Vagina (tissue), 2 donors: ENCODE data around the gene CMIP. TPM values are rescaled to one million over a fixed set of nuclear protein-coding genes. Genes with fewer than 3 reads are reported as not detected.

Source experiments
- DNase-seq, 2 donors: peaks; one replicate each; pipeline ENCODE4 v3.0.0-alpha.2; 2017; ENCODE audit errors: extremely low spot score in 2 of 2
- H3K27ac ChIP-seq: fragments of 200-600 bp; sonication (generic); one replicate; pipeline ENCODE4 v1.5.1; 2019
- H3K27me3 ChIP-seq: fragments of 200-600 bp; sonication (generic); one replicate; pipeline ENCODE4 v1.5.1; 2019
- H3K36me3 ChIP-seq, 2 donors: fragments of 200-600 bp; sonication (generic); one replicate each; pipeline ENCODE4 v1.5.1; 2017 to 2019
- H3K4me1 ChIP-seq: fragments of 200-600 bp; sonication (generic); one replicate; pipeline ENCODE4 v1.5.1; 2019
- H3K4me3 ChIP-seq, 2 donors: fragments of 200-600 bp; sonication (generic); 1 replicate in 1 of 2; 2 replicates in 1 of 2; pipeline ENCODE4 v1.5.1; 2016 to 2019
- H3K9me3 ChIP-seq: fragments of 200-600 bp; sonication (generic); one replicate; pipeline ENCODE4 v1.5.1; 2019
- CTCF ChIP-seq, 3 experiments: fragments of 450-650 bp in 2 of 3; fragments of 200-600 bp in 1 of 3; sonication (generic) in 1 of 3; IDR thresholded peaks; one replicate each; pipeline ENCODE4 v1.5.1; 2017 to 2019; ENCODE audit warnings: antibody characterized with exemption in 3 of 3, mild to moderate bottlenecking in 2 of 3, moderate library complexity in 2 of 3
- POLR2A ChIP-seq, 2 donors: fragments of 450-650 bp; IDR thresholded peaks; one replicate each; pipeline ENCODE4 v1.6.1; 2017; ENCODE audit warnings: antibody characterized with exemption in 2 of 2, mild to moderate bottlenecking in 2 of 2, moderate library complexity in 2 of 2
- POLR2AphosphoS5 ChIP-seq, 2 donors: sonication (generic); formaldehyde crosslinking; IDR thresholded peaks; one replicate each; pipeline ENCODE4 v1.9.0; 2017; ENCODE audit warnings: antibody characterized with exemption in 2 of 2, mild to moderate bottlenecking in 2 of 2, low read depth in 1 of 2; ENCODE audit not compliant: insufficient read depth in 1 of 2
- intact Hi-C: fragments of 100-400 bp; cut with DNase I; formaldehyde crosslinking; loops from one replicate; pipeline ENCODE4 v1.15.1; 2023
- total RNA-seq: library from RNA; depleted of rRNA; stranded (reverse); fragments of >200 nt; gene quantifications from one replicate; pipeline ENCODE4 v1.2.3, GENCODE V29; 2016

CMIP gene
- total RNA-seq, 1 donor from 2014 or later: 66.3 TPM

- H3K27me3 ChIP-seq: no peaks in the 10 kb centered on the region
- no peak for DNase-seq
- peaks cover 52% of the 10 kb centered on the region for H3K4me1 ChIP-seq
- TF ChIP-seq POLR2AphosphoS5 (IDR thresholded peaks at IDR 0.05; ENCODE audit: insufficient read depth in 1 of 2, low read depth in 1 of 2) (no peak), POLR2A (IDR thresholded peaks at IDR 0.05) (no peak), CTCF (IDR thresholded peaks at IDR 0.05) (no peak)
- H3K27ac ChIP-seq: peak overlapping the region; percentile 39
- peaks cover 0 to 46% of the 10 kb centered on the region in 2 donors for H3K36me3 ChIP-seq
- H3K9me3 ChIP-seq: no peaks in the 10 kb centered on the region
- intact Hi-C loops: no loop called here
- no peak overlapping the region for H3K4me3 ChIP-seq
Measured at GRCh38 chr16:81710596-81710995, 266.0 kb downstream of the CMIP start.

- Histone ChIP-seq H3K9me3 (no peaks in the 10 kb centered on the region), H3K36me3 (peaks cover 0 to 34% of the 10 kb centered on the region in 2 donors), H3K27me3 (no peaks in the 10 kb centered on the region), H3K4me1 (peaks cover 51% of the 10 kb centered on the region), H3K4me3 (no peak overlapping the region), H3K27ac (peak overlapping the region; percentile 39)
- TF ChIP-seq CTCF (IDR thresholded peaks at IDR 0.05) (no peak), POLR2AphosphoS5 (IDR thresholded peaks at IDR 0.05; ENCODE audit: insufficient read depth in 1 of 2, low read depth in 1 of 2) (peak; percentile 41 to 87), POLR2A (IDR thresholded peaks at IDR 0.05) (no peak)
- DNase-seq: no peak
- intact Hi-C loops: no loop called here
Measured at GRCh38 chr16:81711657-81712319, 267.2 kb downstream of the CMIP start.

GRCh38 chr16:81712681-81713080, 268.1 kb downstream of the CMIP start:
- Histone ChIP-seq H3K36me3 (peaks cover 0 to 26% of the 10 kb centered on the region in 2 donors), H3K4me3 (no peak overlapping the region), H3K27me3 (no peaks in the 10 kb centered on the region), H3K9me3 (no peaks in the 10 kb centered on the region), H3K27ac (peak overlapping the region; percentile 39), H3K4me1 (peaks cover 45% of the 10 kb centered on the region)
- intact Hi-C loops: no loop called here
- TF ChIP-seq CTCF (IDR thresholded peaks at IDR 0.05) (no peak), POLR2A (IDR thresholded peaks at IDR 0.05) (no peak), POLR2AphosphoS5 (IDR thresholded peaks at IDR 0.05; ENCODE audit: insufficient read depth in 1 of 2, low read depth in 1 of 2) (no peak)
- no peak for DNase-seq

- Histone ChIP-seq H3K36me3 (peaks cover 0 to 20% of the 10 kb centered on the region in 2 donors), H3K4me3 (no peak overlapping the region), H3K27me3 (no peaks in the 10 kb centered on the region), H3K9me3 (no peaks in the 10 kb centered on the region), H3K4me1 (peaks cover 38% of the 10 kb centered on the region), H3K27ac (no peak overlapping the region)
- DNase-seq: no peak
- TF ChIP-seq CTCF (IDR thresholded peaks at IDR 0.05): no peak
- intact Hi-C loops: no loop called here
Measured at GRCh38 chr16:81713295-81713772, 268.7 kb downstream of the CMIP start.

- no peak overlapping the region for H3K4me3 ChIP-seq
- H3K36me3 ChIP-seq: peaks cover 0 to 16% of the 10 kb centered on the region in 2 donors
- no peak overlapping the region for H3K27ac ChIP-seq
- no peaks in the 10 kb centered on the region for H3K27me3 ChIP-seq
- H3K4me1 ChIP-seq: peaks cover 40% of the 10 kb centered on the region
- intact Hi-C loops: no loop called here
- DNase-seq: no peak
- no peak for TF ChIP-seq POLR2AphosphoS5 (IDR thresholded peaks at IDR 0.05; ENCODE audit: insufficient read depth in 1 of 2, low read depth in 1 of 2)
- TF ChIP-seq CTCF (IDR thresholded peaks at IDR 0.05): no peak
- TF ChIP-seq POLR2A (IDR thresholded peaks at IDR 0.05): no peak
- no peaks in the 10 kb centered on the region for H3K9me3 ChIP-seq
Measured at GRCh38 chr16:81713796-81714195, 269.2 kb downstream of the CMIP start.
